HEK293 (cell line): ENCODE measurements around the gene MDM4.

Source experiments
- ZNF146 ChIP-seq: fragments of 450-650 bp; formaldehyde crosslinking; IDR thresholded peaks from 2 replicates; pipeline ENCODE4 v1.5.1; 2016; ENCODE audit warnings: missing biosample characterization, missing genetic modification characterization
- ZNF24 ChIP-seq: fragments of 450-650 bp; formaldehyde crosslinking; IDR thresholded peaks from 2 replicates; pipeline ENCODE4 v1.5.1; 2016; ENCODE audit warnings: missing biosample characterization, missing genetic modification characterization
- ZNF311 ChIP-seq: fragments of 450-650 bp; formaldehyde crosslinking; IDR thresholded peaks from 2 replicates; pipeline ENCODE4 v1.5.1; 2017; ENCODE audit warnings: missing biosample characterization, missing genetic modification characterization, borderline replicate concordance
- ZNF777 ChIP-seq: fragments of 450-650 bp; formaldehyde crosslinking; IDR thresholded peaks from 2 replicates; pipeline ENCODE4 v1.5.1; 2017; ENCODE audit warnings: missing biosample characterization, missing genetic modification characterization, borderline replicate concordance
- TF ChIP-seq, protein P1 (sequence below): fragments of 450-650 bp; formaldehyde crosslinking; IDR thresholded peaks from 2 replicates; pipeline ENCODE4 v1.5.1; 2016; ENCODE audit warnings: missing biosample characterization, missing genetic modification characterization
- TF ChIP-seq, protein P2 (sequence below): fragments of 450-650 bp; formaldehyde crosslinking; IDR thresholded peaks from 2 replicates; pipeline ENCODE4 v1.5.1; 2016; ENCODE audit warnings: missing biosample characterization, missing genetic modification characterization
- TF ChIP-seq, protein P3 (sequence below): fragments of 450-650 bp; formaldehyde crosslinking; IDR thresholded peaks from 2 replicates; pipeline ENCODE4 v1.5.1; 2016; ENCODE audit warnings: missing biosample characterization, missing genetic modification characterization

DNA sequence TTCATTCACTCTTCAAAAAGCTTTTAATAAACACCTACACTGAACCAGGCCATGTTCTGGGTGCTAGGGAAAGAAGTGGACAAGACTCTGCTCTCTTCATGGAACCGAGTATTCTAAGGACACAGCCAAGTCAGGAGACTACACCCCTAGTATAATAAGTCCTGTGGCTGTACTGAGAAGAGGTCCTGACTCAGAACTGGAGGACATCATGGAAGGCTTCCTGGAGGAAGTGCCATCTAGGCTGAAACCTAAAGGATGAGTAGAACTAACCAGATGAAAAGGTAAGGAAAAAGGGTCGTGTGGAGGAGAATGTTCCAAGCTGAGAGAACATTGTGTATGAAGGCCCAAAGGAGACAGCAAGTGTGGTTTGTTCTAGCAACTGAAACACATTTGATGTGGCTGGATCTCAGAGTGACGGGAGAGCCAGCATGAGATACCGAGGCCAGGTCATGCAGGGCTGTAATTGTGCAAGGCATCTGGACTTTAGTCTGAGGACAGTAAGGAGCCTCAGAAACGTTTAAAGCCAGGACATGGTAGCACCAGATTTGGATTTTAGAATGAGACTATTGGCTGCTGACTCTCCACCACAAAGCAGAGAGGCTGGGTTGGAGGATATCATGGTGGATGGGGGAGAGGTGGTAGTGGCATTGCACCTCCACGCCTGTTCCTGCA lies 86.8 kb downstream of the MDM4 start:
- TF ChIP-seq, protein P1, sequence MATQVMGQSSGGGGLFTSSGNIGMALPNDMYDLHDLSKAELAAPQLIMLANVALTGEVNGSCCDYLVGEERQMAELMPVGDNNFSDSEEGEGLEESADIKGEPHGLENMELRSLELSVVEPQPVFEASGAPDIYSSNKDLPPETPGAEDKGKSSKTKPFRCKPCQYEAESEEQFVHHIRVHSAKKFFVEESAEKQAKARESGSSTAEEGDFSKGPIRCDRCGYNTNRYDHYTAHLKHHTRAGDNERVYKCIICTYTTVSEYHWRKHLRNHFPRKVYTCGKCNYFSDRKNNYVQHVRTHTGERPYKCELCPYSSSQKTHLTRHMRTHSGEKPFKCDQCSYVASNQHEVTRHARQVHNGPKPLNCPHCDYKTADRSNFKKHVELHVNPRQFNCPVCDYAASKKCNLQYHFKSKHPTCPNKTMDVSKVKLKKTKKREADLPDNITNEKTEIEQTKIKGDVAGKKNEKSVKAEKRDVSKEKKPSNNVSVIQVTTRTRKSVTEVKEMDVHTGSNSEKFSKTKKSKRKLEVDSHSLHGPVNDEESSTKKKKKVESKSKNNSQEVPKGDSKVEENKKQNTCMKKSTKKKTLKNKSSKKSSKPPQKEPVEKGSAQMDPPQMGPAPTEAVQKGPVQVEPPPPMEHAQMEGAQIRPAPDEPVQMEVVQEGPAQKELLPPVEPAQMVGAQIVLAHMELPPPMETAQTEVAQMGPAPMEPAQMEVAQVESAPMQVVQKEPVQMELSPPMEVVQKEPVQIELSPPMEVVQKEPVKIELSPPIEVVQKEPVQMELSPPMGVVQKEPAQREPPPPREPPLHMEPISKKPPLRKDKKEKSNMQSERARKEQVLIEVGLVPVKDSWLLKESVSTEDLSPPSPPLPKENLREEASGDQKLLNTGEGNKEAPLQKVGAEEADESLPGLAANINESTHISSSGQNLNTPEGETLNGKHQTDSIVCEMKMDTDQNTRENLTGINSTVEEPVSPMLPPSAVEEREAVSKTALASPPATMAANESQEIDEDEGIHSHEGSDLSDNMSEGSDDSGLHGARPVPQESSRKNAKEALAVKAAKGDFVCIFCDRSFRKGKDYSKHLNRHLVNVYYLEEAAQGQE (tag by site-specific recombination): no peak
- TF ChIP-seq, protein P2, sequence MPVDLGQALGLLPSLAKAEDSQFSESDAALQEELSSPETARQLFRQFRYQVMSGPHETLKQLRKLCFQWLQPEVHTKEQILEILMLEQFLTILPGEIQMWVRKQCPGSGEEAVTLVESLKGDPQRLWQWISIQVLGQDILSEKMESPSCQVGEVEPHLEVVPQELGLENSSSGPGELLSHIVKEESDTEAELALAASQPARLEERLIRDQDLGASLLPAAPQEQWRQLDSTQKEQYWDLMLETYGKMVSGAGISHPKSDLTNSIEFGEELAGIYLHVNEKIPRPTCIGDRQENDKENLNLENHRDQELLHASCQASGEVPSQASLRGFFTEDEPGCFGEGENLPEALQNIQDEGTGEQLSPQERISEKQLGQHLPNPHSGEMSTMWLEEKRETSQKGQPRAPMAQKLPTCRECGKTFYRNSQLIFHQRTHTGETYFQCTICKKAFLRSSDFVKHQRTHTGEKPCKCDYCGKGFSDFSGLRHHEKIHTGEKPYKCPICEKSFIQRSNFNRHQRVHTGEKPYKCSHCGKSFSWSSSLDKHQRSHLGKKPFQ: no peak
- TF ChIP-seq ZNF311 (tag by site-specific recombination): no peak
- TF ChIP-seq ZNF146 (tag by site-specific recombination): no peak
- no peak for TF ChIP-seq ZNF777 (tag by site-specific recombination)
- no peak for TF ChIP-seq ZNF24 (tag by site-specific recombination)
- TF ChIP-seq, protein P3, sequence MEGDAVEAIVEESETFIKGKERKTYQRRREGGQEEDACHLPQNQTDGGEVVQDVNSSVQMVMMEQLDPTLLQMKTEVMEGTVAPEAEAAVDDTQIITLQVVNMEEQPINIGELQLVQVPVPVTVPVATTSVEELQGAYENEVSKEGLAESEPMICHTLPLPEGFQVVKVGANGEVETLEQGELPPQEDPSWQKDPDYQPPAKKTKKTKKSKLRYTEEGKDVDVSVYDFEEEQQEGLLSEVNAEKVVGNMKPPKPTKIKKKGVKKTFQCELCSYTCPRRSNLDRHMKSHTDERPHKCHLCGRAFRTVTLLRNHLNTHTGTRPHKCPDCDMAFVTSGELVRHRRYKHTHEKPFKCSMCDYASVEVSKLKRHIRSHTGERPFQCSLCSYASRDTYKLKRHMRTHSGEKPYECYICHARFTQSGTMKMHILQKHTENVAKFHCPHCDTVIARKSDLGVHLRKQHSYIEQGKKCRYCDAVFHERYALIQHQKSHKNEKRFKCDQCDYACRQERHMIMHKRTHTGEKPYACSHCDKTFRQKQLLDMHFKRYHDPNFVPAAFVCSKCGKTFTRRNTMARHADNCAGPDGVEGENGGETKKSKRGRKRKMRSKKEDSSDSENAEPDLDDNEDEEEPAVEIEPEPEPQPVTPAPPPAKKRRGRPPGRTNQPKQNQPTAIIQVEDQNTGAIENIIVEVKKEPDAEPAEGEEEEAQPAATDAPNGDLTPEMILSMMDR (tag by site-specific recombination): no peak
